ENCODE results near the gene DCTD.
"Not testable (repeated sequence)": the region's sequence is repeated elsewhere in the genome, so short reads cannot be mapped to it uniquely, and the experiment has no call there.

The DCTD gene

DNA sequence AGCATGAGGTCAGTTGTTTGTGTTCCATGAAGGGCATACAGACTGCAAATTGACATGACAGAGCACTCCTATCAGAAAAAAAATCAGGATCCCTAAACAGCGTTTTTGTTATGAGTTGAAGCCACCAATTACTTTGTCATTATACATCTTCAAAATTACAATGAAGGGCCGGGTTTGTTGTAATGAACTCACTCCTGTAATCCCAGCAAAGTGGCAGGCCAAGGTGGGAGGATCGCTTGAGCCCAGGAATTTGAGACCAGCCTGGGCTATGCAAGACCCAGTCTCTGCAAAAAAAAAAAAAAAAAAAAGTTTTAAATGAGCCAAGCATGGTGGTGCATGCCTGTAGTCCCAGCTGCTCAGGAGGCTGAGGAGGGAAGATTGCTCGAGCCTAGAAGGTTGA is 3.5 kb upstream of the DCTD start:
- no peak for DNase-seq

GRCh38 chr4:182918791-182919302 is 1.7 kb upstream of the DCTD start:
- DNase-seq: no peak

DNA sequence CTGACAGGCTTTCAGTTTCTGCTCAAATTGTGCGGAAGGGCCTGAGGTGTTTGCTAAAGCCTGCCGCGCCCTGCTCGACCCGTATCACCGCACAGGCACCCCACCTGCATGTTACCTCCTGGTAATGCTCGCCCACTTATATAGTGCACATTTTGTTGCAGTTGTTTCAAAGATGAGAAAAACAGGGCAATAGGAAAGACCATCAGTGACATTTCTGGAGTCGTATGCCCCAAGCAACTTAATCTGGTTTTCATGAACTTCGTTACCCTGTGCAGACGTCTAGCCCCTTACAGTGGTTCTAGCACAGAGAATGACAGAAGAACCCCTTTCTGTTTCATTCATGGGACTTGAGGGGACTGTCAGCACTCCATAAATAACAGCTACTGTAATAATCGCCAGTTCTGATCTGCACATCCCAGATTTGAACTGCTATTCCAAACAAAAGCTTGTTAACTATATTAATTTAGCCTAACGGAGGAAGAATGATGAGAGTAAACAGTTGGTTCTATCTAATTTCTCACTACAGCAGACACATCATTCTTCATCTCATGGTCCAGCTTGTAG is 940 bp upstream of the DCTD start:
- DNase-seq: no peak

DNA sequence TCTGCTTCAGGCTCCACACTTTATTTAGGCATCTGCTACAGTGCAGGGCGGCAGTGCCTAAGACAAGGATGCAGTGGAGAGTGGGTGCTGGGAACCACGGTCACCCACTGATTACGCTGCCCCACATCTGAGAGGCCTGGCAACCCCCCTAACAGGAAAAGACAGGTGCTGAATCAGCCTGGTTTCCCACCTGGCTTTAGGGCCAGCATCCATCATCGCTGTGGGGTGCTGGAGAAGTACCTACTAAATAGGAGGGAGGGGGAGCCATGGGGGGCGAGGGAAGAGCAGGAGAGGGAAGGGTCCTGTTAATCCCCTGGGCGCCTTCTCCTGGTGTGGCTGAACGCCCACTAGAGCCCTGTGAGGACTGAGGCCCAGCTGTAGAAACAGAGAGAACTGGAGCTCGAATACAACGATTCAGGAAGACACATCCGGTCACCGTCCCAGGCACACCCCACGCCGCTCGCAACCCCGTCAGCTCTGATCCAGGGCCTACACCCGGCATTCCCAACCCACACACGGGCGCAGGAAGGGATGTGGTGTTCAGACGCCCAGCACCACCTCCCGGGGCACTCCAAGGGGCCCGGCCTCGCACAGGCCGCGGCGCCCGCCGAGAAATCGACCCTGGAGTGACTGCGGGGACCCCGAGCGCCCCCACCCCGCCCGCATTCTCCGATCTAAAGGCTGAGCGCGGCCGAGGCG is 554 bp downstream of the DCTD start:
- DNase-seq: no peak

DNA sequence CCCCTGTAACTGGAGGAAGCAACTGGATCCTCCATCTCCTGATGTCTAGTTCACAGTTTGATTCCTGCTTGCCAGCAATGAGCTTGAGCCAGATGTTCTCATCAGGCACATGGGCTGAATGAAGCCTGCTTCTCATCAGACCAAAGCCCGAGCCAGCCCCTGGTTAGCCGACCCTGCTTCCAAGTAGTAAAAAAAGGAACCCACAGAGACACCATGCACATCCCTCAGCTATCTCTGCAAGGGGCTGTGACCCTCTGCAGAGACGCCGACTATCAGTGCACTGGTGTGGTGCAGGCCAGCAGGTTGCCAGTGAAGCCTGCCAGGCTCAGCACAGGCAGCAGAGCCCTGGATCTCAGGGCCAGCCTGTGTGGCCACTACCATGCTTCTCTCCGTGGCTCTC is 2.8 kb downstream of the DCTD start:
- DNase-seq: no peak

DNA sequence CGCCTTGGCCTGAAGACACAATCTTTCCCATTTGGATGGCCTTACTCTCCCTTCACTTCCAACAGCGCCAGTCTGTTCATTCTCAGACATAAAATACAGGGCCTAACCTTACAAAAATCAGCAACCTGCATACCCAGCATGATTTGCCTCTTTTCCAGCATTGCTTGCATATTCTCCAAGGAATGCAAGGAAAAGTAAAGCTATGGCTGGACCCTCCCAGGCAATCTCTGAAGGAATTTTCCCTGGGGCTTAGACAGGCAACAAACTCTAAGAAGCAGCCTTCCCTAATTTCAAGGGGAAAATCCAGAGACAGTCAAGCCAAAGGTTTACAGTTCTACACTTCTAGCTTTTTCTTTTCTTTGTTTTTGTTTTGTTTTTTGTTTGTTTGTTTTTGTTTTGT is 3.6 kb downstream of the DCTD start:
- no peak for DNase-seq

- DNase-seq: no peak
These were observed 4.2 kb downstream of the DCTD start for GRCh38 chr4:182913036-182913435.

- DNase-seq: no peak
These were observed 9.1 kb downstream of the DCTD start for GRCh38 chr4:182908124-182908523.

- DNase-seq: no peak
These were observed 9.8 kb downstream of the DCTD start for GRCh38 chr4:182907396-182907795.

GRCh38 chr4:182906786-182907185 is 10.4 kb downstream of the DCTD start:
- DNase-seq: no peak

GRCh38 chr4:182905038-182905437 is 12.1 kb downstream of the DCTD start:
- no peak for DNase-seq

GRCh38 chr4:182904211-182904761 is 12.9 kb downstream of the DCTD start:
- DNase-seq: no peak

GRCh38 chr4:182903013-182903412 is 14.2 kb downstream of the DCTD start:
- no peak for DNase-seq

GRCh38 chr4:182901337-182901736 is 15.8 kb downstream of the DCTD start:
- DNase-seq: no peak

- DNase-seq: not testable (repeated sequence)
These were observed 17.2 kb downstream of the DCTD start for GRCh38 chr4:182900021-182900420.

GRCh38 chr4:182898479-182898799 is 18.7 kb downstream of the DCTD start:
- DNase-seq: no peak

- no peak for DNase-seq
These were observed 19.3 kb downstream of the DCTD start for GRCh38 chr4:182897601-182898478.

GRCh38 chr4:182896421-182896820 is 20.8 kb downstream of the DCTD start:
- no peak for DNase-seq

GRCh38 chr4:182895791-182896292 is 21.3 kb downstream of the DCTD start:
- DNase-seq: no peak

DNA sequence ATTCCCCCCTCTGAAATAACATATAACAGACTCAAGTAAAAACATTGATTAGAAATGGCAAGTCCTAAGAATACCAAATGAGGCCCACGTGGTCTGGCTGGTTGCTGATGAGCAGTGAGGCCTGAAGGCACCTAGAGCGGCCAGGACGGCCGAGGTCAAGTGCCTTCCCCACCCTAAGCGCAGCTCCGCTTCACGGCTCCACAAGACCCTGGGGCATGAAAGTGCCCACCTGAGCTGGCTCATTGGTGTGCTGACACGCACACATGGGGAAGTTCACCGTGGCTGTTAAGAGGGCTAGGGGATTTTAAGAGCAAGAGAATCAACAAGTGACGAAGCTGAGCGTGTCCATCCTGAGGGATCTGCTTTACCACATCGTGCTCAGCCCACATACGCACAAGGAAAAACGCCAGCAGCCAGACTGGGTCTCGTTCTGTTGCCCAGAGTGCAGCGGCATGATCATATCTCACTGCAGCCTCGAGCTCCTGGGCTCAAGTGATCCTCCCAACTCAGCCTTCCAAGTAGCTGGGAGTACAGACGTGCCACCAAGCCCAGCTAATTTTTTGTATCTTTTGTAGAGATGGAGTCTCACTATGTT is 22.4 kb downstream of the DCTD start:
- no peak for DNase-seq

DNA sequence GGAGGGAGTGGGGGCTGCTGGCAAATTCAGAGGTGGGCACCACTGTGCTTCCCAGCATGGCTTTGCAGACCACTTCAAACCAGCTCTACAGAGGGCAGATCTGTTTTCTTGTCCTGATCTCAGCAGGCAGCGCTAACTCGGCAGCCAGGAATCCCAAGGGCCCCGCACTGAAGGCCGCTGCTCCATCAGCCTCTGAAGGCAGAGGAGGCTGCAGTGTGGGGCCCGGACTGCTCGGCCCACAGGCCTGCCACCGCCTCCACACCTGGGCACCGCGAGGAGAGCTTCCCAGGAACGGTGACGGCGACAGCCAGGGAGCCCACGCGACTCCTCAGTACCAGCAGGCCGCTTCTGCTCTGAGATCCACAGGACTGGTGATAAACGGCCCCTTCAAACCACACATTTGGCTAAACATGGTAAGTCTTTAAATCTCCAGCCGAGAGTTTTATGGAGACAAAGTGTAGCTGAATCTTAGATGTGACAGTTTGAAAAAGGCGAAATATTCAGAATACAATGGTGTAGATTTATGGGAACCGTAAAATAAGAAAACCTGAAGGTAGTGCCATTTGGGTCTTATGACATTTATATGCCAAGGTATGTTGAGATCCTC is 23.6 kb downstream of the DCTD start:
- no peak for DNase-seq

- DNase-seq: no peak
These were observed 24.1 kb downstream of the DCTD start for GRCh38 chr4:182893047-182893446.

GRCh38 chr4:182890202-182890601 is 27.0 kb downstream of the DCTD start:
- no peak for DNase-seq
